ENCODE measurements around the gene IFT20.

The IFT20 gene

DNA sequence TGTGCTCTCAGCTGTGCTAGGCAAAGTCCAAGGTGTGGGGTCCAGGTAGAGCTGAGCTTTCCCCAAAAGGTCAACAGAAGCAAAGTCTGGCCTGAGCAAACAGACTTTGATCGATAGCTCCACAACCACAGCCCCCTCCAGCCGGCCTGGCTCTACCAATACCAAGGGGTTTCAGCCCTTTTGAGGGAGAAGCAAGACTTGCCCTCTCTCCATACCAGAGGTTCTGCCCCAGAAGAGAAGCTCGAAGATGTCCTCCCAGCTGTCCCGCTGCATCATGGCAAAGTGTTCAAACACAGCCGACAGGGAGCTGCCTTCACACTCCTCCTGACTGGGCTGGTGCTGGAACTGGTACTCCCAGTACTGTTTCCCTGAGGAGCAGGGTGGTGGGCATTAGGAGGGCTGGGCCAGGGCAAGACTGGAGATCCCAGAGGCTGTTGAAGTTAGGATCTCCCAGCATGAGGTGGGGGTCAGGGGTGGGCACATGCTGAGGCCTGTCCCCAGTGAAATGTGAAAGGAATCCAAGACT is 33.1 kb upstream of the IFT20 start:
- no peak for TF ChIP-seq CTCF (IDR thresholded peaks at IDR 0.05; ENCODE audit: poor library complexity, severe bottlenecking)
- Histone ChIP-seq H3K27me3 (ENCODE audit: insufficient read depth, poor library complexity, severe bottlenecking) (no peaks in the 10 kb centered on the region), H3K4me3 (ENCODE audit: severe bottlenecking) (no peak overlapping the region), H3K36me3 (ENCODE audit: low read depth) (no peaks in the 10 kb centered on the region; the same call in 1 of the 2 replicates), H3K9me3 (ENCODE audit: severe bottlenecking) (no peaks in the 10 kb centered on the region), H3K4me1 (ENCODE audit: insufficient read depth, poor library complexity, severe bottlenecking) (peaks cover 6% of the 10 kb centered on the region), H3K27ac (ENCODE audit: poor library complexity, severe bottlenecking) (no peak overlapping the region)
- no peak for DNase-seq (ENCODE audit: low spot score)
- no peak for ATAC-seq (ENCODE audit: low read depth)

DNA sequence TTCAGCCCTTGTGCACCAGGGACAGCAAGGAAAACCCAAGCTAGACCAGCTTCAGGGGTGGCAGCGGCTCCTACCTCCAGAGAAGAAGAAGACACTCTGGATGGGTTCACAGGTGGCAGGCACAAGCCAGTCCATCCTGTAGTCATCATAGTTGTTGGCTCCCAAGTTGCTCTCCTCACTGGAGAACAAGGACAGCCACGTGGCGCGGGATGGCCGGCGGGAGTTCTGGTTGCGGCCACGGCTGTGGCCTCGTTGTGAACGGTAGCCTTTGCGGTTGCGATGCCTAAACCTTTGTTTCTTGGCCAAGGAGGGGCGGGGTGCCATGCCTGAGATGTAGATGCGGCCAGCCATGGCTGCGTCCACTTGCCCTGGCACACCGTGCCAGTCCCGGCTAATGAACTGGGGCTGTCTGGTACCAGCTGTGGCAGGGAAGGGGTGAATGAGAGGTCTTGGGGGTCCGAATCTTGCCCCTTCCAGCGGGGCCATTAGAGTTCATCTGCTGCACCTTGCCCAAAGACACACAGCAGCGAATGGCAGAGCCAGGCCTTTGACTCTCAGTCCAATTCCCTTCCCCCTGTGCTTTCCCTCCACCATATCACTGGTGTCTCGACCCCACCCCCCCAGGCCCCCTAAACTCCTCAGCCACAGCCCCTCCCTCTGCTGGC is 32.5 kb upstream of the IFT20 start:
- Histone ChIP-seq H3K27me3 (ENCODE audit: insufficient read depth, poor library complexity, severe bottlenecking) (no peaks in the 10 kb centered on the region), H3K9me3 (ENCODE audit: severe bottlenecking) (no peaks in the 10 kb centered on the region), H3K4me1 (ENCODE audit: insufficient read depth, poor library complexity, severe bottlenecking) (peaks cover 6% of the 10 kb centered on the region), H3K36me3 (ENCODE audit: low read depth) (no peaks in the 10 kb centered on the region; the same call in 1 of the 2 replicates), H3K4me3 (ENCODE audit: severe bottlenecking) (no peak overlapping the region), H3K27ac (ENCODE audit: poor library complexity, severe bottlenecking) (no peak overlapping the region)
- no peak for ATAC-seq (ENCODE audit: low read depth)
- no peak for TF ChIP-seq CTCF (IDR thresholded peaks at IDR 0.05; ENCODE audit: poor library complexity, severe bottlenecking)
- DNase-seq (ENCODE audit: low spot score) = no peak

- no peaks in the 10 kb centered on the region for H3K9me3 ChIP-seq (ENCODE audit: severe bottlenecking)
- no peaks in the 10 kb centered on the region for H3K27me3 ChIP-seq (ENCODE audit: insufficient read depth, poor library complexity, severe bottlenecking)
- H3K27ac ChIP-seq (ENCODE audit: poor library complexity, severe bottlenecking) = no peak overlapping the region
- TF ChIP-seq CTCF (IDR thresholded peaks at IDR 0.05; ENCODE audit: poor library complexity, severe bottlenecking) = no peak
- H3K4me3 ChIP-seq (ENCODE audit: severe bottlenecking) = no peak overlapping the region
- ATAC-seq (ENCODE audit: low read depth) = no peak
- DNase-seq (ENCODE audit: low spot score) = no peak
- peaks cover 6% of the 10 kb centered on the region for H3K4me1 ChIP-seq (ENCODE audit: insufficient read depth, poor library complexity, severe bottlenecking)
- H3K36me3 ChIP-seq (ENCODE audit: low read depth) = peaks cover 3% of the 10 kb centered on the region
These were observed 31.3 kb upstream of the IFT20 start for GRCh38 chr17:28366605-28367004.

DNA sequence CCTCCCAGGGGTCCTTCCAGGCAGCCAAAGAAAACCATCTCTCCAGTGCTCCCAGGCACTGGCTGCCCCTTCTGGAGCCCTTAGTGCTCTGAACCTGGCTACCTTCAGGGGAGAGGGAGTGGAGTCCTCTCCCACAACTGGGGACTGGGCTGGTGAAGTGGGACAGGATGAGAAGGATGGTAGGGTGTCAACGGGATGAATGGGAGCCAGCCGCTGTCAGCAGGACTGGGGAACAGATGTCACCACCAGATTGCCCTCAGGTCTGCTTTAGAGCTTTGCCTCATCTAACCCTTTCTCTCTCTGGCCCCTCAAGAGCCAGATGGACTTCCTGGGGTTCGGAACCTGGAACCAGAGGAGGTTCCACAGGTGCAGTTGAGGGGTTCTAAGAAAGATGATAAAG is 30.2 kb upstream of the IFT20 start:
- no peaks in the 10 kb centered on the region for H3K27me3 ChIP-seq (ENCODE audit: insufficient read depth, poor library complexity, severe bottlenecking)
- no peak for TF ChIP-seq CTCF (IDR thresholded peaks at IDR 0.05; ENCODE audit: poor library complexity, severe bottlenecking)
- ATAC-seq (ENCODE audit: low read depth) = no peak
- DNase-seq (ENCODE audit: low spot score) = no peak
- peaks cover 14% of the 10 kb centered on the region for H3K36me3 ChIP-seq (ENCODE audit: low read depth)
- no peak overlapping the region for H3K27ac ChIP-seq (ENCODE audit: poor library complexity, severe bottlenecking)
- H3K9me3 ChIP-seq (ENCODE audit: severe bottlenecking) = no peaks in the 10 kb centered on the region
- H3K4me1 ChIP-seq (ENCODE audit: insufficient read depth, poor library complexity, severe bottlenecking) = no peaks in the 10 kb centered on the region
- no peak overlapping the region for H3K4me3 ChIP-seq (ENCODE audit: severe bottlenecking)

DNA sequence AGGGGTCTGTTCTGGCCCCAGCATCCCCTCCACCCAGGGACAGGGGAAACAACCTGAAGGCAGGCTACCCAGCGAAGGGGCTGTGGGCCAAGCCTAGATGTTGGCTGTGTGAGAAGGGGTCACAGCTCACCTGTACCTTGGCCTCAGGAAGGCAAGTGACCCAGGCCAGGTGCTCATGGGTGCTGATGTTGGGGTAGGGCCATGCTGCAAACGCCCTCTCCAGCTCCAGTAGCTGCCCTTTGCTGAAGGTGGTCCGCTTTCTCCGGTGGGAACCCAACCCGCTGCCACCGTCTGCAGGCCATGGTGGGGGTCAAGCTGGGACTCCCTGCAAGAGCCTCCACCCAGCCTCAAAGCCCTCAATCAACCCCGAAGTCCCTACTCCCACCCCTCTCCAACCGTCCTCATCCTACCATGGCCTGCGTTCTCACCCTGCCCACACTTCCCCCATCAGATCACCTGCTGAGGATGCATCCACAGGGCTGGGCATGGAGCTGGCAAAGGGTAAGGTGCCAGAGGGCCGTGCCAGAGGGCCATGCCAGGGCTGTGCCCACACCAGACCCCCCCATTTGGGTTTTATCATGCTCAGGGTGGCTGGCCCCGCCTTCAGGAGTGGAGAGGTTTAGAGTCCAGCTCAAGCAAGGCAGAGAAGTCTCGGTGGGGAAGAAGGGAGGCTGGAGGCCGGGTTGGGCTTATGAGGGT is 29.5 kb upstream of the IFT20 start, which contains the start of gene SEBOX:
SEBOX (minus strand) TSS at position 535 of the 699 bp plus-strand sequence; CDS start at position 487, 48 bp downstream.
- no peak for TF ChIP-seq CTCF (IDR thresholded peaks at IDR 0.05; ENCODE audit: poor library complexity, severe bottlenecking)
- no peak within 1 kb of the TSS for H3K4me3 ChIP-seq (ENCODE audit: severe bottlenecking)
- no peak for DNase-seq (ENCODE audit: low spot score)
- H3K4me1 ChIP-seq (ENCODE audit: insufficient read depth, poor library complexity, severe bottlenecking) = no peaks in the 10 kb centered on the region
- no peak for ATAC-seq (ENCODE audit: low read depth)
- H3K27me3 ChIP-seq (ENCODE audit: insufficient read depth, poor library complexity, severe bottlenecking) = no peaks in the 10 kb centered on the region
- no peaks in the 10 kb centered on the region for H3K9me3 ChIP-seq (ENCODE audit: severe bottlenecking)
- H3K27ac ChIP-seq (ENCODE audit: poor library complexity, severe bottlenecking) = no peak within 1 kb of the TSS
- peaks cover 21% of the 10 kb centered on the region for H3K36me3 ChIP-seq (ENCODE audit: low read depth)
